ENCODE results near the gene AK5.

DNA sequence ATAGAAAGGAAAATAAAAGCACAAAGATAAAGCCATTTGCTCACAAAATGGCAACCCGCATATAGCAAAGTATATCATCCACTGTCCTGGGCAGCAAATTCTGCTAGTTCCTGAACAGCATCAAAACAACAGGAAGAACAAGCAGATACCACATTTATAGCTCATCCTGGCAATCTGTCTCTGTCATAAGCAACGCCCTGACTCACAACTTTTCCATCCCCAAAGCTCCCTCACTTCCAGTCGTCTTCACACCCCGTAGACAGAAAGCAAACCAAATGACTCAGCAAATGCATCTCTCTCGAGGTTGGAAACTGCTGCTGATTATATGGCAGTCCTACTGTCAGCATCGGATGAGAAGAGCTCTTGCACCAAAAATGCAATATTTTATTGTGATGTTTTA, 65.8 kb downstream of the AK5 start:
- TF ChIP-seq, protein P1, sequence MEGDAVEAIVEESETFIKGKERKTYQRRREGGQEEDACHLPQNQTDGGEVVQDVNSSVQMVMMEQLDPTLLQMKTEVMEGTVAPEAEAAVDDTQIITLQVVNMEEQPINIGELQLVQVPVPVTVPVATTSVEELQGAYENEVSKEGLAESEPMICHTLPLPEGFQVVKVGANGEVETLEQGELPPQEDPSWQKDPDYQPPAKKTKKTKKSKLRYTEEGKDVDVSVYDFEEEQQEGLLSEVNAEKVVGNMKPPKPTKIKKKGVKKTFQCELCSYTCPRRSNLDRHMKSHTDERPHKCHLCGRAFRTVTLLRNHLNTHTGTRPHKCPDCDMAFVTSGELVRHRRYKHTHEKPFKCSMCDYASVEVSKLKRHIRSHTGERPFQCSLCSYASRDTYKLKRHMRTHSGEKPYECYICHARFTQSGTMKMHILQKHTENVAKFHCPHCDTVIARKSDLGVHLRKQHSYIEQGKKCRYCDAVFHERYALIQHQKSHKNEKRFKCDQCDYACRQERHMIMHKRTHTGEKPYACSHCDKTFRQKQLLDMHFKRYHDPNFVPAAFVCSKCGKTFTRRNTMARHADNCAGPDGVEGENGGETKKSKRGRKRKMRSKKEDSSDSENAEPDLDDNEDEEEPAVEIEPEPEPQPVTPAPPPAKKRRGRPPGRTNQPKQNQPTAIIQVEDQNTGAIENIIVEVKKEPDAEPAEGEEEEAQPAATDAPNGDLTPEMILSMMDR (IDR thresholded peaks at IDR 0.05) = no peak
- TF ChIP-seq EP300 (IDR thresholded peaks at IDR 0.05) (no peak), POLR2A (IDR thresholded peaks at IDR 0.05) (no peak)

All from tibial nerve (tissue), 4 donors.